ENCODE data around the gene CAMK1D.

Gene CAMK1D

GRCh38 chr10:12769323-12770044, 420.1 kb downstream of the CAMK1D start:
- DNase-seq (ENCODE audit: low spot score) = no peak

- DNase-seq (ENCODE audit: low spot score) = no peak
These were observed 422.8 kb downstream of the CAMK1D start for GRCh38 chr10:12771981-12772760.

GRCh38 chr10:12772797-12773587, 423.6 kb downstream of the CAMK1D start:
- no peak for DNase-seq (ENCODE audit: low spot score)

GRCh38 chr10:12774204-12774894, 425.0 kb downstream of the CAMK1D start:
- no peak for DNase-seq (ENCODE audit: low spot score)

GRCh38 chr10:12777840-12778585, 428.7 kb downstream of the CAMK1D start:
- no peak for DNase-seq (ENCODE audit: low spot score)

GRCh38 chr10:12780634-12781601, 431.6 kb downstream of the CAMK1D start:
- no peak for DNase-seq (ENCODE audit: low spot score)

- no peak for DNase-seq (ENCODE audit: low spot score)
These were observed 432.6 kb downstream of the CAMK1D start for GRCh38 chr10:12781976-12782375.

- DNase-seq (ENCODE audit: low spot score) = no peak
These were observed 433.2 kb downstream of the CAMK1D start for GRCh38 chr10:12782537-12782936.

GRCh38 chr10:12783293-12783692, 433.9 kb downstream of the CAMK1D start:
- DNase-seq (ENCODE audit: low spot score) = no peak

GRCh38 chr10:12784646-12785045, 435.3 kb downstream of the CAMK1D start:
- no peak for DNase-seq (ENCODE audit: low spot score)

- DNase-seq (ENCODE audit: low spot score) = no peak
These were observed 436.1 kb downstream of the CAMK1D start for GRCh38 chr10:12785415-12785831.

- DNase-seq (ENCODE audit: low spot score) = no peak
These were observed 437.9 kb downstream of the CAMK1D start for GRCh38 chr10:12787297-12787696.

- DNase-seq (ENCODE audit: low spot score) = no peak
These were observed 438.9 kb downstream of the CAMK1D start for GRCh38 chr10:12788277-12788676.

- no peak for DNase-seq (ENCODE audit: low spot score)
These were observed 440.9 kb downstream of the CAMK1D start for GRCh38 chr10:12790270-12790669.

GRCh38 chr10:12791728-12792127, 442.4 kb downstream of the CAMK1D start:
- DNase-seq (ENCODE audit: low spot score) = no peak

- no peak for DNase-seq (ENCODE audit: low spot score)
These were observed 443.7 kb downstream of the CAMK1D start for GRCh38 chr10:12792889-12793556.

GRCh38 chr10:12795315-12796110, 446.2 kb downstream of the CAMK1D start:
- DNase-seq (ENCODE audit: low spot score) = no peak

- no peak for DNase-seq (ENCODE audit: low spot score)
These were observed 447.2 kb downstream of the CAMK1D start for GRCh38 chr10:12796401-12797160.
